Measurements from ENCODE around the gene PRKCG. TPM values are rescaled to one million over a fixed set of nuclear protein-coding genes. Genes with fewer than 3 reads are reported as not detected.
"Not testable (repeated sequence)": the region's sequence is repeated elsewhere in the genome, so short reads cannot be mapped to it uniquely, and the experiment has no call there.

Gene PRKCG
- not detected for total RNA-seq

DNA sequence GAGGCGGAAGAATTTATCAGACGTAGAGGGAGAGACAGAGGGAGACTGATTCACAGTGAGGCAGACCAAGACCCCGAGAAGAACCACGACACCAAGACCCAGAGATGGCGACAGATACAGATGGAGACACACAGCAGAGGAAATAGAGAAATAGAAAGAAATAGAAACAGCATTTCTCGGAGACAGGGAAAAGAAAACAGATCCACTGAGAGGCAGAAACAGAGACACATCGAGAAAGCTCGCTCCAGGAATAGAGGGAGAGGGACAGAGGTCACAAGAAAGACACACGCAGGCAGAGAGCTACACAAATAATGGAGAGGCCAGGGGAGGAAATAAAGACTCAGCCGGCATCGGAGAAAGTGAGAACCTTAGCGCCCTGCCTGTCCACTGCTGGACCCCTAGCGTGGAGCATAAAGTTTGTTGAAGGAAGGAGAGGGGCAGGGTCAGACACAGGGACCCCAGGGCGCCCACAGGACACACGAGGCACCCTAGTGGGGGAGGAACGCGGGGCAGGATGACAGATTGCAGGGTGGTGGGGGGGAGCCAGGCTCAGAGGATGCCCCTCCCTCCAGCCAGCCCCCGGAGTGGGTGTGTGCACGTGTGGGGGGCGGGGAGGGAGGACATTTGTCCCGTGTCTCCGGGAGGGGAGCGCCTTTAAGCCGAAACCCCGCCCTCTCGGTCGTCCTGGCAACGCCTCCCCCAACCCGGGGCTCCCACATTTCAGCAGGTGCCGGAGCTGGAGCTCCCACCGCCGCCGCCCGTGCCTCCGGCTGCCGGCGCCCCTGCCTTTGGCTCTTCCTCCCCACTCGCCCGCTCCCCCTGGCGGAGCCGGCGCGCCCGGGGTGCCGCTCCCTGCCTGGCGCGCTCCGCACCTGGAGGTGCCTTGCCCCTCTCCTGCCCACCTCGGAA is at the start of gene PRKCG:
PRKCG (plus strand) TSS at position 716 of the 909 bp plus-strand sequence. CDS start 298 bp downstream, outside the sequence.
- Histone ChIP-seq H3K27ac (no peak within 1 kb of the TSS), H3K4me3 (peak within 1 kb of the TSS in 1 of 2 donors; percentile 36), H3K4me1 (peaks cover 5 to 48% (median 26%) of the 10 kb centered on the region in 3 donors), H3K27me3 (peaks cover 69% of the 10 kb centered on the region), H3K9me3 (no peaks in the 10 kb centered on the region), H3K36me3 (no peaks in the 10 kb centered on the region)
- WGBS, 2 donors (ENCODE audit: low coverage in 1 of 2), result 3% methylated on average over 21 to 28 of the region's 49 CpGs
- TF ChIP-seq EP300 (IDR thresholded peaks at IDR 0.05), result no peak
- TF ChIP-seq POLR2A (IDR thresholded peaks at IDR 0.05), result no peak
- TF ChIP-seq, protein P1, sequence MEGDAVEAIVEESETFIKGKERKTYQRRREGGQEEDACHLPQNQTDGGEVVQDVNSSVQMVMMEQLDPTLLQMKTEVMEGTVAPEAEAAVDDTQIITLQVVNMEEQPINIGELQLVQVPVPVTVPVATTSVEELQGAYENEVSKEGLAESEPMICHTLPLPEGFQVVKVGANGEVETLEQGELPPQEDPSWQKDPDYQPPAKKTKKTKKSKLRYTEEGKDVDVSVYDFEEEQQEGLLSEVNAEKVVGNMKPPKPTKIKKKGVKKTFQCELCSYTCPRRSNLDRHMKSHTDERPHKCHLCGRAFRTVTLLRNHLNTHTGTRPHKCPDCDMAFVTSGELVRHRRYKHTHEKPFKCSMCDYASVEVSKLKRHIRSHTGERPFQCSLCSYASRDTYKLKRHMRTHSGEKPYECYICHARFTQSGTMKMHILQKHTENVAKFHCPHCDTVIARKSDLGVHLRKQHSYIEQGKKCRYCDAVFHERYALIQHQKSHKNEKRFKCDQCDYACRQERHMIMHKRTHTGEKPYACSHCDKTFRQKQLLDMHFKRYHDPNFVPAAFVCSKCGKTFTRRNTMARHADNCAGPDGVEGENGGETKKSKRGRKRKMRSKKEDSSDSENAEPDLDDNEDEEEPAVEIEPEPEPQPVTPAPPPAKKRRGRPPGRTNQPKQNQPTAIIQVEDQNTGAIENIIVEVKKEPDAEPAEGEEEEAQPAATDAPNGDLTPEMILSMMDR (IDR thresholded peaks at IDR 0.05), result peak in 3 of 4 experiments; percentile 39 to 80 (median 57)
- no peak for ATAC-seq

DNA sequence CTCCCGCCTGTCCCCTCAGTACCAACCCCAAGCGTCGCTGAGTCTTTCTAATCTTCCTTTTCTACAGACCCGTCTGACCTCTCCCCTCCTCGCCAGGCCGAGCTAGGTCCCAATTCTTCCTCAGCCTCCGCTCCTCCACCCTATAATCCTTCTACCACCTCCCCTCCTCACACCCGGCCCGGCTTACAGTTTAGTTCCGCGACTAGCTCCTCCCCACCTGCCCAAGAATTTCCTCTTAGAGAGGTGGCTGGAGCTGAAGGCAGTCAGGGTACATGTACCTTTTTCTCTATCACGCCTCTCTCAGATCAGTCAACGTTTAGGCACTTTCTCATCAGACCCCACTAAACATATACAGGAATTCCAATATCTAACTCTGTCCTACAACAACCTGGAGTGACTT is 49.1 kb upstream of the PRKCG start:
- H3K9me3 ChIP-seq, ATAC-seq, H3K4me1 ChIP-seq, H3K4me3 ChIP-seq, H3K27ac ChIP-seq, H3K36me3 ChIP-seq: not testable (repeated sequence)
- 10 to 20% methylated on average over 1 to 10 of the region's 13 CpGs for WGBS, 2 donors (ENCODE audit: low coverage in 1 of 2)
- H3K27me3 ChIP-seq, result peaks cover 54% of the 10 kb centered on the region

DNA sequence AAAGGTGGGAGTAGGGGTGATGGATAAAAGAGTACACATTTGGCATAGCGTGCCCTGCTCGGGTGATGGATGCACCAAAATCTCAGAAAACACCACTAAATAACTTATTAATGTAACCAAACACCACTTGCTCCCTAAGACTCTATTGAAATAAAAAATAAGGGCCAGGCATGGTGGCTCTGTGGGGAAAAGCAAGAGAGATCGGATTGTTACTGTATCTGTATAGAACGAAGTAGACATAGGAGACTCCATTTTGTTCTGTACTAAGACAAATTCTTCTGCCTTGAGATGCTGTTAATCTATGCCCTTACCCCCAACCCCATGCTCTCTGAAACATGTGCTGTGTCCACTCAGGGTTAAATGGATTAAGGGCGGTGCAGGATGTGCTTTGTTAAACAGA is 43.6 kb upstream of the PRKCG start:
- peaks cover 22% of the 10 kb centered on the region for H3K27me3 ChIP-seq
- not testable (repeated sequence) for H3K27ac ChIP-seq, H3K4me3 ChIP-seq, H3K4me1 ChIP-seq, H3K9me3 ChIP-seq, ATAC-seq, H3K36me3 ChIP-seq
- 66 to 71% methylated on average over 4 to 5 of the region's 5 CpGs for WGBS, 2 donors (ENCODE audit: low coverage in 1 of 2)

DNA sequence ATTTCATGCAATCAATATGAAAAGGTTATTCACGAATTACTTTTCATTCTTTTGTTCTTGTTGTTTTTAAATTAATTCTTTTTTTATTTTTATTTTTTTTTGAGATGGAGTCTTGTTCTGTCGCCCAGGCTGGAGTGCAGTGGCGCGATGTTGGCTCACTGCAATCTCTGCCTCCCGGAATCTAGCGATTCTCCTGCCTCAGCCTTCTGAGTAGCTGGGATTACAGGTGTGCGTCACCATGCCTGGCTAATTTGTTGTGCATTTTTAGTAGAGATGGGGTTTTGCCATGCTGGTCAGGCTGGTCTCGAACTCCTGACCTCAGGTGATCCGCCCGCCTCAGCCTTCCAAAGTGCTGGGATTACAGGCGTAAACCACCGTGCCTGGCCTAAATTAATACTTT is 41.8 kb upstream of the PRKCG start:
- not testable (repeated sequence) for ATAC-seq, H3K4me1 ChIP-seq, H3K27ac ChIP-seq, H3K9me3 ChIP-seq, H3K4me3 ChIP-seq, H3K36me3 ChIP-seq
- 92 to 93% methylated on average over 1 to 10 of the region's 12 CpGs for WGBS, 2 donors (ENCODE audit: low coverage in 1 of 2)
- H3K27me3 ChIP-seq, result peaks cover 29% of the 10 kb centered on the region

DNA sequence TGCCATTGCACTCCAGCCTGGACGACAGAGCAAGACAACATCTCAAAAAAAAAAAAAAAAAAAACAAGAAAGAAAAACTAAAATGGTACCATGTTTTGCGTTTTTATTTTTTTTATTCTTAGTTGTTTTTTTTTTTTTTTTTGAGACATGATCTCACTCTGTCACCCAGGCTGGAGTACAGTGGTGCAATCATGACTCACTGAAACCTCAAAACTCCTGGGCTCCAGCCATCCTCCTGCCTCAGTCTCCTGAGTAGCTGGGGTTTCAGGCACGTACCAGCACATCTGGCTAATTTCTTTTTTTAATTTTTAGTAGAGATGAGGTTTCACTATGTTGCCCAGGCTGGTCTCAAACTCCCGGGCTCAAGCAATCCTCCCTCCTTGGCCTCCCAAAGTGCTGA is 41.1 kb upstream of the PRKCG start:
- ATAC-seq, H3K4me3 ChIP-seq, H3K9me3 ChIP-seq, H3K36me3 ChIP-seq, H3K4me1 ChIP-seq, H3K27ac ChIP-seq: not testable (repeated sequence)
- H3K27me3 ChIP-seq, result peaks cover 35% of the 10 kb centered on the region
- WGBS, 2 donors (ENCODE audit: low coverage in 1 of 2), result 70 to 81% methylated on average over 3 to 4 of the region's 4 CpGs

DNA sequence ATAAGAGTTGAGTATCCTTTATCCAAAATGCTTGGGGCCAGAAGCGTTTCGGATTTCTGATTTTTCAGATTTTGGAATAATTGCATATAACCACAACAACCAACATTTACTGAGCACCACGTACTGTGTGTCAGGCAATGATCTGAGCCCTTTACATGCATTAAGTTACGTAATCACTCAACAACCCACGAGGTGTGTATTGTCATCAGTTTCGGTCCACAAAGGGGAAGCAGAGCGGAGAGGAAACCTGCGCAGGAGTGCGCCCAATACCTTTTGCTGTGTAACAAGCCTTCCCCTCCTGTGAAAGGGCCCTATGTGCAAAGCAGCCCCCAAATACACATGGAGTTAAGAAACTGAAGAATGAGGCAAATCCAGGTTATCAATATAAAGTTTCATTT is 37.1 kb upstream of the PRKCG start:
- no peak for ATAC-seq
- TF ChIP-seq POLR2AphosphoS5 (IDR thresholded peaks at IDR 0.05), result no peak
- TF ChIP-seq POLR2A (IDR thresholded peaks at IDR 0.05), result no peak
- no peak for TF ChIP-seq EP300 (IDR thresholded peaks at IDR 0.05)
- WGBS, 2 donors (ENCODE audit: low coverage in 1 of 2), result 89 to 100% methylated on average over 3 to 9 of the region's 9 CpGs
- peaks cover 0 to 7% (median 0%) of the 10 kb centered on the region in 3 donors for H3K4me1 ChIP-seq
- H3K27me3 ChIP-seq, result peaks cover 37% of the 10 kb centered on the region
- H3K4me3 ChIP-seq, result no peak overlapping the region
- H3K36me3 ChIP-seq, result no peaks in the 10 kb centered on the region
- H3K9me3 ChIP-seq, result no peaks in the 10 kb centered on the region
- no peak overlapping the region for H3K27ac ChIP-seq

DNA sequence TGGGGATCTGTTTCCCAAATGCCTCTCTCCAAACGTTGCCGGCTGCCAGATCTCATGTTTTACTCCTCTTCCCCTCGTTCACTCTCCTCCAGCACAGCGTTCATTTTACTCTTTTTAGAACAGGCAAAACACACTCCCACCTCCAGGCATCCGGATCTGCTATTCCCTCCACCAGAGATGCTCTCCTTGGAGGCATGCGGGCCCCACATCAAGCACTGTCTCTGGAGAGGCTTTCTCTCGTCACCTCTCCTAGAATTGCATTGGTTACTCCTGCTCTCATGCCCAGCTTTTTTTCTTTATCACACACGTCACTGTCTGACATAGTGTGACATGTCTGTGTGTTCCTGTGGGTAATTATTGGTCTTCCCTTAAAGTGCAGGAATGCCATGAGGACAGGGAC is 34.4 kb upstream of the PRKCG start:
- Histone ChIP-seq H3K9me3 (no peaks in the 10 kb centered on the region), H3K27ac (no peak overlapping the region), H3K4me3 (no peak overlapping the region), H3K4me1 (peaks cover 0 to 7% (median 0%) of the 10 kb centered on the region in 3 donors), H3K36me3 (no peaks in the 10 kb centered on the region), H3K27me3 (peaks cover 58% of the 10 kb centered on the region)
- 29 to 40% methylated on average over 4 to 8 of the region's 8 CpGs for WGBS, 2 donors (ENCODE audit: low coverage in 1 of 2)
- no peak for ATAC-seq
- TF ChIP-seq EP300 (IDR thresholded peaks at IDR 0.05) (no peak), POLR2AphosphoS5 (IDR thresholded peaks at IDR 0.05) (no peak), POLR2A (IDR thresholded peaks at IDR 0.05) (no peak)
- TF ChIP-seq, protein P1 (IDR thresholded peaks at IDR 0.05), result no peak
